ENCODE measurements around the gene CATSPER3.

DNA sequence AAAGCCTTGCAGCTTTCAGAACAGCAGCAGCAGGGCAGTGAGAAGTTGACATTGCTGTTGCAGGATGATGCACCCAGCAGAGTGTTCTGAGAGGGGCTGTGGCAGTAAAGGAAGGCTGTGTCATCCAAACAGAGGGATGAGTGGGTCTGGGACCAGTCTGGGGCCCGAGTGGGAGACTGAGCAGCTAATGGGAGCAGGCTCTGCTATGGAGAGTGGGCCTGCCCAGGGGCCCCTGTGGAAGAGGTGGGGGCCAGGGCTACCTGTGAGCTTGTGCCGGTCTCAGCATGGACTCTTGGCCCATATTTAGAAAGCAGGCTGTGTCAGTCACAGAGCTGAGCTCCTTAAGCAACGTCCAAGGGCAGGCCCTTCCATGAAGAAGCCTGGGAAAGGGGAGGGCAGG, 92.3 kb downstream of the CATSPER3 start:
- TF ChIP-seq, protein P1, sequence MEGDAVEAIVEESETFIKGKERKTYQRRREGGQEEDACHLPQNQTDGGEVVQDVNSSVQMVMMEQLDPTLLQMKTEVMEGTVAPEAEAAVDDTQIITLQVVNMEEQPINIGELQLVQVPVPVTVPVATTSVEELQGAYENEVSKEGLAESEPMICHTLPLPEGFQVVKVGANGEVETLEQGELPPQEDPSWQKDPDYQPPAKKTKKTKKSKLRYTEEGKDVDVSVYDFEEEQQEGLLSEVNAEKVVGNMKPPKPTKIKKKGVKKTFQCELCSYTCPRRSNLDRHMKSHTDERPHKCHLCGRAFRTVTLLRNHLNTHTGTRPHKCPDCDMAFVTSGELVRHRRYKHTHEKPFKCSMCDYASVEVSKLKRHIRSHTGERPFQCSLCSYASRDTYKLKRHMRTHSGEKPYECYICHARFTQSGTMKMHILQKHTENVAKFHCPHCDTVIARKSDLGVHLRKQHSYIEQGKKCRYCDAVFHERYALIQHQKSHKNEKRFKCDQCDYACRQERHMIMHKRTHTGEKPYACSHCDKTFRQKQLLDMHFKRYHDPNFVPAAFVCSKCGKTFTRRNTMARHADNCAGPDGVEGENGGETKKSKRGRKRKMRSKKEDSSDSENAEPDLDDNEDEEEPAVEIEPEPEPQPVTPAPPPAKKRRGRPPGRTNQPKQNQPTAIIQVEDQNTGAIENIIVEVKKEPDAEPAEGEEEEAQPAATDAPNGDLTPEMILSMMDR (IDR thresholded peaks at IDR 0.05): no peak
- TF ChIP-seq POLR2A (IDR thresholded peaks at IDR 0.05): no peak
